Measurements from ENCODE around the gene HOXC11. TPM values are rescaled to one million over a fixed set of nuclear protein-coding genes. Genes with fewer than 3 reads are reported as not detected.

Gene HOXC11
- total and polyA plus RNA-seq, 10 of the 15 experiments (the other 5 are each of a cell fraction or from before 2014, with no cell fraction given): not detected

GRCh38 chr12:53949631-53950436 is 23.1 kb upstream of the HOXC11 start (continued):
- TF ChIP-seq SUZ12 (IDR thresholded peaks at IDR 0.05; ENCODE audit: unreplicated experiment): no peak
- no peak for TF ChIP-seq SIN3A (IDR thresholded peaks at IDR 0.05; ENCODE audit: low read depth, low read length)
- TF ChIP-seq EGR1 (IDR thresholded peaks at IDR 0.05; ENCODE audit: borderline replicate concordance in 1 of 2, low read depth in 2 of 2, low read length in 2 of 2): no peak
- no peak for TF ChIP-seq TCF7 (IDR thresholded peaks at IDR 0.05; ENCODE audit: borderline replicate concordance)

GRCh38 chr12:53950437-53950773 is 22.5 kb upstream of the HOXC11 start:
- in situ Hi-C loops (cut with MboI): no loop called here
- peaks cover 34 to 37% of the 10 kb centered on the region in 2 experiments for H3K27me3 ChIP-seq (replicated peaks in 1 of 2; ENCODE audit: control insufficient read depth in 2 of 2, insufficient read depth in 2 of 2, low read length in 1 of 2)
- ChIA-PET CTCF (no interaction called here), SMC1A (ENCODE audit: uncharacterized antibody, unreplicated experiment) (no interaction called here), POLR2A (no interaction called here), RAD21 (ENCODE audit: unreplicated experiment) (no interaction called here)
- intact Hi-C loops (cut with micrococcal nuclease; ENCODE audit: unreplicated experiment): no loop called here
- ATAC-seq: no peak
- WGBS (ENCODE audit: insufficient coverage, insufficient replicate concordance, low lambda C conversion rate, missing lambda C conversion rate): 27% methylated on average over 10 of the region's 10 CpGs
- H3K79me2 ChIP-seq (ENCODE audit: control insufficient read depth, insufficient read depth, low read length): no peaks in the 10 kb centered on the region
- no peaks in the 10 kb centered on the region for H3K4me1 ChIP-seq (ENCODE audit: control insufficient read depth, insufficient read depth, low read length)
- BruUV-seq (replicated peaks): no TSS peak
- no peak overlapping the region for H2AFZ ChIP-seq (ENCODE audit: control insufficient read depth, low read depth, low read length)
- H3K4me2 ChIP-seq (ENCODE audit: control insufficient read depth, insufficient read depth): no peak overlapping the region
- no peak for FAIRE-seq
- H3K9me3 ChIP-seq (replicated peaks; ENCODE audit: control insufficient read depth, insufficient read depth, low read length): no peaks in the 10 kb centered on the region
- no peaks in the 10 kb centered on the region for H4K20me1 ChIP-seq (ENCODE audit: control insufficient read depth, insufficient read depth)
- no peaks in the 10 kb centered on the region for H3K36me3 ChIP-seq (ENCODE audit: control insufficient read depth in 2 of 2, insufficient read depth in 2 of 2, low read length in 1 of 2)
- no peak overlapping the region for H3K4me3 ChIP-seq
- no peak overlapping the region for H3K27ac ChIP-seq (ENCODE audit: control insufficient read depth, insufficient read depth)
- no peak overlapping the region for H3K9ac ChIP-seq (ENCODE audit: control insufficient read depth, insufficient read depth, low read length)
- DNase-seq (ENCODE audit: low read depth, low spot score): no peak
- TF ChIP-seq SP1 (IDR thresholded peaks at IDR 0.05; ENCODE audit: low read depth, low read length) (no peak), RAD21 (IDR thresholded peaks at IDR 0.05; ENCODE audit: insufficient read depth, low read depth, low read length) (0 out of 2 replicates have a peak, but pooled peaks have one; percentile 22), ZBTB33 (IDR thresholded peaks at IDR 0.05) (no peak), ELK1 (IDR thresholded peaks at IDR 0.05; ENCODE audit: low read depth, low read length) (no peak), POLR2AphosphoS2 (IDR thresholded peaks at IDR 0.05; ENCODE audit: low read depth, low read length) (no peak), CTCF (IDR thresholded peaks at IDR 0.05 in 2 of 3, conservative IDR thresholded peaks at IDR 0.05 in 1 of 3; ENCODE audit: control insufficient read depth in 2 of 3, extremely low read depth in 1 of 3, insufficient read depth in 1 of 3, low read depth in 3 of 3, low read length in 3 of 3) (0 out of 6 replicates have a peak, but pooled peaks of 1 of the 3 experiments have one; percentile 4), E2F8 (IDR thresholded peaks at IDR 0.05; ENCODE audit: low read depth, partially characterized antibody) (no peak), ZNF274 (IDR thresholded peaks at IDR 0.05; ENCODE audit: insufficient read depth, insufficient read length) (no peak), ZZZ3 (IDR thresholded peaks at IDR 0.05; ENCODE audit: control insufficient read depth, insufficient read length, low read depth) (no peak)

All from GM12878 (cell line).